HUES64 (cell line): Measurements from ENCODE around the gene PSMC1.
A peak's percentile ranks its signal among the peaks of the same experiment; 100 is the strongest.

ENCODE experiments used
- H3K27ac ChIP-seq: 2 replicates; pipeline ENCODE4 v1.7.0; 2013; ENCODE audit warnings: low read depth, low read length, inconsistent platforms
- H3K27me3 ChIP-seq: 2 replicates; pipeline ENCODE4 v1.6.1; 2013; ENCODE audit warnings: mild to moderate bottlenecking, low read length; ENCODE audit not compliant: insufficient read depth
- H3K36me3 ChIP-seq: 2 replicates; pipeline ENCODE4 v1.6.1; 2013; ENCODE audit warnings: mild to moderate bottlenecking, low read length; ENCODE audit not compliant: insufficient read depth
- H3K4me1 ChIP-seq: 2 replicates; pipeline ENCODE4 v1.6.1; 2013; ENCODE audit warnings: mild to moderate bottlenecking, low read length, moderate library complexity; ENCODE audit not compliant: insufficient read depth
- H3K4me3 ChIP-seq: 2 replicates; pipeline ENCODE4 v1.5.1; 2013; ENCODE audit warnings: mild to moderate bottlenecking, low read length, moderate library complexity
- H3K9ac ChIP-seq: 2 replicates; pipeline ENCODE4 v1.6.1; 2013; ENCODE audit warnings: mild to moderate bottlenecking, low read depth, low read length
- H3K9me3 ChIP-seq: 2 replicates; pipeline ENCODE4 v1.6.1; 2013; ENCODE audit warnings: low read depth, low read length; ENCODE audit not compliant: insufficient read depth
- WGBS: fragments of 150-250, 120-280 bp; methylation state at CpG from one replicate; pipeline ENCODE4 v1.1.7; 2013; ENCODE audit warnings: missing lambda C conversion rate; 5-methylcytosine and 5-hydroxymethylcytosine counted together

The PSMC1 gene

DNA sequence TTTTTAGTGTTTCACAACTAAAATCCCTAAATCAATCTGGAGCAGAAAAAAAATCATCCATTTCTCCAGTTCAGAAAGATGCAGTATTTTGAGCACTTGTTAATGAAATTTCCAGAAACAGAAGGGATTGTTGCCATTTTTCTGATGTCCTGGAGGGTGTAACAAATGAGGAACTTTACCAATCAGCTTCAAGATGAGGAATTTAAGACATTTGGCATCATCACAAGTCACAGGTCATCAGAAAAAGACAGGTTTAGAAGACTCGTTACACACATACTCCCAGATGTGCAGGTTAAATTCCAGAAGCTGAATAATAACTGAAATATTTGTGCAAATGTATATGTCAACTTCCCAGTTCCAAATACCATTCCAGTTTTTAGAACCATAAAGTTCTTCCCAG lies 482 bp upstream of the PSMC1 start:
- Histone ChIP-seq H3K4me1 (peaks cover 7% of the 10 kb centered on the region; the same call in 1 of the 2 replicates), H3K27me3 (peaks cover 25% of the 10 kb centered on the region), H3K9ac (peak overlapping the region; percentile 95; the same call in 1 of the 2 replicates), H3K27ac (no peak overlapping the region), H3K9me3 (no peaks in the 10 kb centered on the region), H3K36me3 (peaks cover 26% of the 10 kb centered on the region), H3K4me3 (peak overlapping the region; percentile 86)
- 89% methylated on average over 1 of the region's 1 CpG for WGBS

DNA sequence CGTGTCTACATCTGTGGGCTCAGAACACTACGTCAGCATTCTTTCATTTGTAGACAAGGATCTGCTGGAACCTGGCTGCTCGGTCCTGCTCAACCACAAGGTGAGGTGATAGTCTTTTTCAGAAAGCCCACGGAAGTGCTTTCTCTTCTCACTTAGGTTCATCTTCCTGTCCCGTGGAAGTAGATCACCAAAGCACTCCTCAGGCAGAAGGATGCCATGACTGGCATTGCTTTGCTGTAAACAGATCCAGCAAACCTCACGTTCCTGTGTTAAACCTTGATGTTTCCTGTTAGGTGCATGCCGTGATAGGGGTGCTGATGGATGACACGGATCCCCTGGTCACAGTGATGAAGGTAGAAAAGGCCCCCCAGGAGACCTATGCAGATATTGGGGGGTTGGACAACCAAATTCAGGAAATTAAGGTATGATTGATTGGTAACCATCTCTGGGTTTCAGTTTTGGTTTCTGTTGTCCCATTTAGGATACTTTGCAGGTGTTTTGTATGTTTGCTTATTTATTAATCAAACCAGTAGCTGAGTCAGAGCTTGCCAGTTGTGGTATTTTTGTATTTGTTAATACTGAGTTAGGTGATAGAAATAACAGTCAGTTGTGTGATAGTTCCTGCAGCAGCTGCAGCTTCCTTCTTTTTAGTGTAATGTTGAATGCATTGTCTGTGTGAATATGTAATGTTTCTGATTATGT lies 7.5 kb downstream of the PSMC1 start:
- WGBS: 88% methylated on average over 7 of the region's 8 CpGs
- H3K4me1 ChIP-seq: no peaks in the 10 kb centered on the region
- no peak overlapping the region for H3K4me3 ChIP-seq
- no peak overlapping the region for H3K9ac ChIP-seq
- no peaks in the 10 kb centered on the region for H3K27me3 ChIP-seq
- H3K36me3 ChIP-seq: peaks cover 95% of the 10 kb centered on the region
- H3K9me3 ChIP-seq: no peaks in the 10 kb centered on the region; the same call in 1 of the 2 replicates
- H3K27ac ChIP-seq: no peak overlapping the region

DNA sequence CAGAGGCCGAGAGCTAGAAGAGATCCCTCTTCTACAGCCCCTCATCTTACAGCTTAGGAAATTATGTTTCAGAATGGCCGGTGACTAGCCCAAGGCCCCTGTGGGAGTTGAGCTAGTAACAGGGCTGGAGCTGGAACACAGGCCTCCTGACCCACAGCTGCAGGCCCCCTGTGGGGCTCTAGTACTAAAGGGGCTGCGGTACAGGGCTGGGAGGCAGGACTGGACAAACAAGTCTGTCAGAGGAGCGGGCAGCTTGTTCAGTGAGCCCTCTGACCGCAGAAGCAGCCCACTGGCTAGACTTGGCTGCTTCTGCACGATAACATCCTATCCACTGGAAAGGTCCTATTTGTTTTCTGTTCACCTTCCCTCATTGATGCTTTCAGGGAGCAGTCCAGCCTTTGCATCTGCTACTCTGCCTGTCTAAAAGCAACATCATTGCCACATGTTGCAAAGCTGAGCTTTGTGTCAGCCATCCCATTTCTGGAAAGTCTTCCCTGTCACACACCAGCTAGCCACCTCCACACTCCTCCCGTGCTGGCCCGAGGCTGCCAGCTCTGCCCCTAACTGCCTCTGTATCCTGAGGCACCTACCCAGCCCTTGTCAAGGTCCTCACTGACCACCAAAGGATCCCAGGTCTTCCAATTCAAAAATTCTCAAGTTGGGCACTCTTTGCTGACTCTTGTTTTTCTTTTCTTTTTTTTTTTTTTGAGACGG lies 10.2 kb downstream of the PSMC1 start:
- Histone ChIP-seq H3K27me3 (no peaks in the 10 kb centered on the region), H3K4me1 (no peaks in the 10 kb centered on the region), H3K9me3 (no peaks in the 10 kb centered on the region), H3K4me3 (no peak overlapping the region), H3K27ac (no peak overlapping the region), H3K36me3 (peaks cover 97% of the 10 kb centered on the region), H3K9ac (no peak overlapping the region)
- WGBS: 94% methylated on average over 9 of the region's 9 CpGs

DNA sequence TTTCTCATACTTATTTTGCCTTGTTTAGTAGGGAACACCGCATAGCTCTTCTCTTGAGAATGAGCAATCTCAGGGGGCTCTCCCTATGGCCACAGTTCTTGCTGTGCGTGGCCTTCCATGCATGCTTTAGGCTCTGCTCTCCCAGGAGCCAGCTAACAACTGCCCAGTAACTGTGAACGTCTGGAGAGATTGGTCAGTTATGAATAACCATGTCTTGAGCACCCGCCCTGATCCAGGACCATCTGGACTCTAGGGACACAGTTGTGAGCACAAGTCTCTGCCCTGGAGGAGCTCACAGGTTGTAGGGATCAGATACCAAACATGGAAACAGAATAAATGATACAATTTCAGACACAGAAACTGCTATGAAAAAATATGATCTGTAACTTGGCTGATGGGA lies 12.1 kb downstream of the PSMC1 start:
- Histone ChIP-seq H3K9ac (no peak overlapping the region), H3K4me3 (no peak overlapping the region), H3K27me3 (no peaks in the 10 kb centered on the region), H3K27ac (no peak overlapping the region), H3K4me1 (no peaks in the 10 kb centered on the region), H3K9me3 (no peaks in the 10 kb centered on the region), H3K36me3 (peaks cover 97% of the 10 kb centered on the region)
- WGBS: 93% methylated on average over 4 of the region's 4 CpGs

DNA sequence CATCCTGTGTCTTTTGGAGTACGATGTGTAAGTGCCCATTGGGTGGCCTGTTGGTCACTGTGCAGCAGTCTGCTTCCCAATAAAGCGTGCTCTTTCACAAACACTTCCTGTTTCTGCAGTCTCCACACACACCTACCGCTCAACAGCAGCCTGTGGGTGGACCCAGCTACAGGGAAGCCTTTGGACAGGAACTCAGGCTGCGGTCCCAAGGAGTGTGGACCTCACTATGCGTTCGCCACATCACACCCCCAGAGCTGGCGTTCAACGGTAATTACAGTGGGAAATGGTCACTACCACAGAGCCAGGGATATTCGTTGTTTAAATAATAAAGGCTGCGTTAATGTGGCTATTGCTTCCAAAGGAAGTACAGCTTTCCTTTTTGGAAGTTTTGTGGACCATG lies 16.2 kb downstream of the PSMC1 start:
- 93% methylated on average over 9 of the region's 10 CpGs for WGBS
- Histone ChIP-seq H3K27me3 (no peaks in the 10 kb centered on the region), H3K36me3 (peaks cover 64% of the 10 kb centered on the region), H3K9me3 (no peaks in the 10 kb centered on the region), H3K9ac (no peak overlapping the region), H3K4me3 (no peak overlapping the region), H3K27ac (no peak overlapping the region), H3K4me1 (no peaks in the 10 kb centered on the region)

DNA sequence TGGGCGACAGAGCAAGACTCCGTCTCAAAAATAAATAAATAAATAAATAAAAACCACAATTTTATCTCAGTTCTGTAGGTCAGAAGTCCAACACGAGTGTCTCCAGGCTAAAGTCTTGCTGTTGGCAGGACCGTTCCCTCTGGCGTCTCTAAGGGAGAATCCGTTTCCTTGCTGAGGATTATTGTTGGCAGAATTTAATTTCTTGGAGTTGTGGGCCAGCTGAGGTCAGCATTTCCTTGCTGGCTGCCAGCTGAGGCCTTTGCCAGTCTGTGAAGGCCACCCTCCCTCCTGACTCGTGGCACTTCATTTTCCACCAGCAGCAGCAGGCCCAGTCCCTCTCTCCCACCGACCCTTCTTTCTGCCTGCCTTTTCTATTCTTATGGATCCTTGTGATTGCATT lies 17.2 kb downstream of the PSMC1 start:
- Histone ChIP-seq H3K4me1 (no peaks in the 10 kb centered on the region), H3K9me3 (no peaks in the 10 kb centered on the region), H3K4me3 (no peak overlapping the region), H3K36me3 (peaks cover 59% of the 10 kb centered on the region), H3K27me3 (no peaks in the 10 kb centered on the region), H3K9ac (no peak overlapping the region), H3K27ac (no peak overlapping the region)
- WGBS: 95% methylated on average over 8 of the region's 8 CpGs

DNA sequence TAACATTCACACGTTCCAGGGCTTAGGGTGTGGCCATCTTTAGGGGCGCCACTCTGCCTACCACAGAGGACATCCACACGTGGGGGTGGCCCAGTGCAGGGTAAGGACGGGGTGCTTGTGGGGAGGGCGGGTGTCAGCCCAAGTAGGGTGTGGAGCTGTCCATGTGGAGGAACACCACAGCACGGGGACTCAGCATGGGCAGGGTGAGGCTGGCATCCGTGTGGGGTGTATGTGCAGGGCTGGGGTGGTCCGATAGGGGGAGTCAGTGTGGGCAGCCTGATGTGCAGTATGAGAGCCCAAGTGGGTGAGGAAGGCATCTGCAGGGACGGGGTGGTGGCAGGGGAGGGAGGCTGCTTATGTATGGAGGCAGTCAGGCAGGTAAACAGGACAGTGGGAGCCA lies 17.7 kb downstream of the PSMC1 start:
- H3K4me1 ChIP-seq: no peaks in the 10 kb centered on the region
- peaks cover 59% of the 10 kb centered on the region for H3K36me3 ChIP-seq
- no peak overlapping the region for H3K4me3 ChIP-seq
- WGBS: 90% methylated on average over 9 of the region's 9 CpGs
- no peak overlapping the region for H3K9ac ChIP-seq
- H3K27ac ChIP-seq: no peak overlapping the region
- H3K27me3 ChIP-seq: no peaks in the 10 kb centered on the region
- H3K9me3 ChIP-seq: no peaks in the 10 kb centered on the region

DNA sequence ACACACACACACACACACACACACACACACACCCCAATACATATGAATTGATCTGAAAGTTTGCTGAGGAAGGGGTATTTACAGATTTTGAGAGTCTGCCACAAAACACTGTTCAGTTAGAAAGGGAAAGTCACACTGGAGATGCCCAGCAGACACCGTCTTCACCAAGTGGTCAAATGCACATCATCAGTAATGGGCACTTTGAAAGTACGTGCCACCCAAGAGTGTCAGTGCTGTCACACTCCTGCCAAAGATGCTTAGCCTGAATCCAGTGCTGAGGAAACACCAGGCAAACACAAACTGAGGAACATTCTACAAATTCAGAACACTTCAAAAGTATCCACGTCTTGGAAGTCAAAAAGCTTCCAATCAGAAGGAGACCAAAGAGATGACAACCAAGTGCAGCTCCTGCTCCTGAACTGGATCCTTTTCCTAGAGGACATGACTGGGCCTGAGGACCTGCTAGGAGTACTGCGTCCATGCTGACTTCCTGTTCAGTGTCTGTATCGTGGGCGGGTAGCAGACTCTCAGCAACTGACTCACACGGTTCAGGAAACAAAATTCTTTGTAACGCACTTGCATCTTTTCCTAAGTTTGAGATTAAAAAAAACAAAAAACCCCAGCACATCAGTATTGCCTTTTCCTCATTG lies 18.6 kb downstream of the PSMC1 start:
- H3K36me3 ChIP-seq: peaks cover 54% of the 10 kb centered on the region
- no peak overlapping the region for H3K4me3 ChIP-seq
- H3K4me1 ChIP-seq: no peaks in the 10 kb centered on the region
- no peaks in the 10 kb centered on the region for H3K9me3 ChIP-seq
- no peak overlapping the region for H3K9ac ChIP-seq
- 91% methylated on average over 8 of the region's 8 CpGs for WGBS
- H3K27ac ChIP-seq: no peak overlapping the region
- no peaks in the 10 kb centered on the region for H3K27me3 ChIP-seq

DNA sequence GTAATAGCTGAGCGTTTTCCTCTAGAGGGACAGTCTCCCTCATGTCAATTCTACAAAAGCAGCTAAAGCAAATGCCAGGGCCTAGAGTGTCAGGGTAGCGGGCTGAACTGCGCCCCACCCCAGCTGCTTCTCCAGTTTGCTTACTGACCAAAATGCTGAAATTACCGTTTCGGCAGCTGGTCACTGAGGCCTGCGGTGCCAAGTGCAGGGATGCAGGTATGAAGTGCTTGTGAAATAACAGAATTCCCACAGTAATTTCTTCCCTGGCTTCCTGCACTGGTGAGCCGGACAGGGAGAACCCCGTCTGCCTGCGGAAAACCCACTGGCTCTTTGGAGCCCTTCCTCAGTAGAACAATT lies 19.1 kb downstream of the PSMC1 start:
- Histone ChIP-seq H3K4me1 (no peaks in the 10 kb centered on the region), H3K4me3 (no peak overlapping the region), H3K9ac (no peak overlapping the region), H3K36me3 (peaks cover 52% of the 10 kb centered on the region), H3K9me3 (no peaks in the 10 kb centered on the region), H3K27me3 (no peaks in the 10 kb centered on the region), H3K27ac (no peak overlapping the region)
- 94% methylated on average over 9 of the region's 9 CpGs for WGBS

DNA sequence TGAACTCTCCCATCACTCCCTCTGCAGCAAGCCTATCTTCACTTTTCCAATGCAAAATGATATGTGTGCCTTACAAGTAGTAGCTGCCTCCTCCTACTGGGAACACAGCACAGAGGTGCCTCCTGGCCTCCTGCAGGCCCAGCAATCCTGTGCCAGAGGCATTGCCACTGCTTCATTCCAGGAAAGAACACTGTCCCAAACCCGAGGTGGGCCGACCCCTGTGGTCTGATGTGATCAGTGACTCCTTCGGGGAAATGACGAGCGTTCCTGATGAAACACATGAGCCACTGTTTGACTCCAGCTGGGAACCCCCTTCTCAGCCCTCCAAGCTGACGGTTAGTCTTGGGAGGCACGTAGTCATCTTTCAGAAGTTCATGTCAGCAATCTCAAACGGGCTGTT lies 19.5 kb downstream of the PSMC1 start:
- H3K27ac ChIP-seq: no peak overlapping the region
- H3K9ac ChIP-seq: no peak overlapping the region
- no peaks in the 10 kb centered on the region for H3K27me3 ChIP-seq
- H3K36me3 ChIP-seq: peaks cover 52% of the 10 kb centered on the region
- H3K4me1 ChIP-seq: no peaks in the 10 kb centered on the region
- no peaks in the 10 kb centered on the region for H3K9me3 ChIP-seq
- H3K4me3 ChIP-seq: no peak overlapping the region
- 94% methylated on average over 8 of the region's 8 CpGs for WGBS

DNA sequence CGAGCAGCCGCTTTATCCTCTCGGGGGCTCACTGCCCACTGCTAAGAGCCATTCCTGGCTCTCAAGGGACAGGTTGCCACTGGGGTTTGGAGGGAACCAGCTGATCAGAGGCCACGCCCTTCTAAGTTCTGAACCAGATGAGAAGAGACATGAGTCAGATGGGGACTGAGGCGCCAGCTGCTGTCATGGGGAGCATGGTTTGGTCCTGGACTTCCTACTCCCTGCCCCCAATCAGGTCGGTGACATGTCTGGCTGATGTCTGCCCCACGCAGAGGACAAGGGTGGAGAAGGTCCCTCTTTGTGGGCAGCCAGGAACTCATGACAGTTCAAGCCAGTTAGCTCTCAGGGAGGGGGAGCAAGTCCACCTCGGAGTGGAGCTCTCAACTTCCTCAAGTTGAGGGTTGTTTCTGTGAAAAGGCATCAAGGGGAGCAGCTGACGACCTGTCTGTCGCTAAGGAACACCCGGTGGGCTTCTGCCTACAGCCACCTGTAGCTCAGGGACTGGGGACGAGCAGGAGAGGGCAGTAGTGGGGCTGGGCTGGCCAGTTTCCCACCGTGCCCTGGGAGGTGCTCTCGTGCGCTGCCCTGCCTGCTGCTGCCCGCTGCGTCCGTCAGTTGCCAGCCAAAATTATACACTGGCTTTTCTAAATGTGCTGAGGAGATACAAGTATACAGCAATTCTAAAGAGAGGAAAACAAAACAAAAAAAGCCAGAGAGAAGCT lies 20.5 kb downstream of the PSMC1 start:
- 81% methylated on average over 18 of the region's 18 CpGs for WGBS
- no peak overlapping the region for H3K27ac ChIP-seq
- no peak overlapping the region for H3K9ac ChIP-seq
- H3K36me3 ChIP-seq: peaks cover 48% of the 10 kb centered on the region
- no peaks in the 10 kb centered on the region for H3K27me3 ChIP-seq
- H3K4me1 ChIP-seq: no peaks in the 10 kb centered on the region
- H3K9me3 ChIP-seq: no peaks in the 10 kb centered on the region
- no peak overlapping the region for H3K4me3 ChIP-seq
